Measurements from ENCODE around the gene PEDS1. TPM values are rescaled to one million over a fixed set of nuclear protein-coding genes. Genes with fewer than 3 reads are reported as not detected.

Gene PEDS1
- total RNA-seq, 1 experiment from 2014 or later = 35.6 TPM

DNA sequence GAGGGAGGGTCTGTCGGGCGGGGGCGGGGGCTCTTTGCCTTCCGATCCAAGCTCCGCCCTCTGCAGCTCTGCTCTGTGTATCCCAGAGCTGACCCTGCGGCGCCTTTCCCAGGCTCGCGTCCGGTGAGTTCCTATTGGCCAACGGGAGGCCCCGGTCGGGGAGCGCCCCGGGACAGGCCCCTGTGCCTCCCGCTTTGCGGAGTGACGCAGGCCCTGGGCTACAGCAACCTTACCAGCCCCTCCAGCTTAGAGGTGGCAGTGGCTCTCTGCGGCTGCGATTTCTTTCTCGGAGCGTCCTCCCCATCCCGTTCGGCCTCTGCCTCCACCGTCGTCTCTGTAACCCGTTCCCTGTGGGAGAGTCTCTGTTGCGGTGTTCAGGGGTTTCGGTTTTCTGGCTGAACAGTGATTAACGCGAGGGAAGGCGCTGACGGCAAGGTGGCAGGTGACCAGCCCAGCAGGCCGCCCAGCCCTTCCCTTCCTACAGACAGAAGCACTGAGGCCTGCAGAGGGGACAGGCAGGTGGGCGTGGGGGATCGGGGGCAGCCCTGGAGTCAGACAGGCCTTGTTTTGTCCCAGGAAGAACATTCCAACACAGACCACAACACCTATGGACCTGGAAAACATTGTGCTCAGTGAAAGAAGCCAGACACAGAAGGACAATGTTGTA lies 19.0 kb upstream of the PEDS1 start (continued):
- TF ChIP-seq ZNF281 (CRISPR knock-in tag; IDR thresholded peaks at IDR 0.05) (no peak), AFF4 (CRISPR knock-in tag; IDR thresholded peaks at IDR 0.05; ENCODE audit: borderline replicate concordance) (no peak), NFATC4 (CRISPR knock-in tag; IDR thresholded peaks at IDR 0.05) (no peak), SMAD3 (CRISPR knock-in tag; IDR thresholded peaks at IDR 0.05; ENCODE audit: borderline replicate concordance) (no peak), GABPB1 (CRISPR knock-in tag; IDR thresholded peaks at IDR 0.05) (peak; percentile 54; the same call in 1 of the 2 replicates), USF2 (CRISPR knock-in tag; IDR thresholded peaks at IDR 0.05) (peak; percentile 35; the same call in 1 of the 2 replicates), TEAD4 (CRISPR knock-in tag; IDR thresholded peaks at IDR 0.05) (no peak)
- TF ChIP-seq, protein P1, sequence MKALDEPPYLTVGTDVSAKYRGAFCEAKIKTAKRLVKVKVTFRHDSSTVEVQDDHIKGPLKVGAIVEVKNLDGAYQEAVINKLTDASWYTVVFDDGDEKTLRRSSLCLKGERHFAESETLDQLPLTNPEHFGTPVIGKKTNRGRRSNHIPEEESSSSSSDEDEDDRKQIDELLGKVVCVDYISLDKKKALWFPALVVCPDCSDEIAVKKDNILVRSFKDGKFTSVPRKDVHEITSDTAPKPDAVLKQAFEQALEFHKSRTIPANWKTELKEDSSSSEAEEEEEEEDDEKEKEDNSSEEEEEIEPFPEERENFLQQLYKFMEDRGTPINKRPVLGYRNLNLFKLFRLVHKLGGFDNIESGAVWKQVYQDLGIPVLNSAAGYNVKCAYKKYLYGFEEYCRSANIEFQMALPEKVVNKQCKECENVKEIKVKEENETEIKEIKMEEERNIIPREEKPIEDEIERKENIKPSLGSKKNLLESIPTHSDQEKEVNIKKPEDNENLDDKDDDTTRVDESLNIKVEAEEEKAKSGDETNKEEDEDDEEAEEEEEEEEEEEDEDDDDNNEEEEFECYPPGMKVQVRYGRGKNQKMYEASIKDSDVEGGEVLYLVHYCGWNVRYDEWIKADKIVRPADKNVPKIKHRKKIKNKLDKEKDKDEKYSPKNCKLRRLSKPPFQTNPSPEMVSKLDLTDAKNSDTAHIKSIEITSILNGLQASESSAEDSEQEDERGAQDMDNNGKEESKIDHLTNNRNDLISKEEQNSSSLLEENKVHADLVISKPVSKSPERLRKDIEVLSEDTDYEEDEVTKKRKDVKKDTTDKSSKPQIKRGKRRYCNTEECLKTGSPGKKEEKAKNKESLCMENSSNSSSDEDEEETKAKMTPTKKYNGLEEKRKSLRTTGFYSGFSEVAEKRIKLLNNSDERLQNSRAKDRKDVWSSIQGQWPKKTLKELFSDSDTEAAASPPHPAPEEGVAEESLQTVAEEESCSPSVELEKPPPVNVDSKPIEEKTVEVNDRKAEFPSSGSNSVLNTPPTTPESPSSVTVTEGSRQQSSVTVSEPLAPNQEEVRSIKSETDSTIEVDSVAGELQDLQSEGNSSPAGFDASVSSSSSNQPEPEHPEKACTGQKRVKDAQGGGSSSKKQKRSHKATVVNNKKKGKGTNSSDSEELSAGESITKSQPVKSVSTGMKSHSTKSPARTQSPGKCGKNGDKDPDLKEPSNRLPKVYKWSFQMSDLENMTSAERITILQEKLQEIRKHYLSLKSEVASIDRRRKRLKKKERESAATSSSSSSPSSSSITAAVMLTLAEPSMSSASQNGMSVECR (CRISPR knock-in tag; IDR thresholded peaks at IDR 0.05; ENCODE audit: borderline replicate concordance) = no peak
- TF ChIP-seq, protein P2, sequence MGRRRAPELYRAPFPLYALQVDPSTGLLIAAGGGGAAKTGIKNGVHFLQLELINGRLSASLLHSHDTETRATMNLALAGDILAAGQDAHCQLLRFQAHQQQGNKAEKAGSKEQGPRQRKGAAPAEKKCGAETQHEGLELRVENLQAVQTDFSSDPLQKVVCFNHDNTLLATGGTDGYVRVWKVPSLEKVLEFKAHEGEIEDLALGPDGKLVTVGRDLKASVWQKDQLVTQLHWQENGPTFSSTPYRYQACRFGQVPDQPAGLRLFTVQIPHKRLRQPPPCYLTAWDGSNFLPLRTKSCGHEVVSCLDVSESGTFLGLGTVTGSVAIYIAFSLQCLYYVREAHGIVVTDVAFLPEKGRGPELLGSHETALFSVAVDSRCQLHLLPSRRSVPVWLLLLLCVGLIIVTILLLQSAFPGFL (CRISPR knock-in tag; IDR thresholded peaks at IDR 0.05; ENCODE audit: borderline replicate concordance) = no peak

- ChIA-PET POLR2A (no interaction called here), CTCF (interaction anchor here (1.6 to 8.9 kb wide), 5 partner anchors 8 to 55 kb away, joined by 5 to 146 read pairs (median 16); partner anchors contain the start of gene PEDS1)
- Mint-ChIP-seq H3K27me3 (ENCODE audit: low read depth) (no peaks in the 10 kb centered on the region; the same call in 1 of the 2 replicates), H3K4me3 (no peak overlapping the region), H3K4me1 (peaks cover 28% of the 10 kb centered on the region), H3K27ac (0 out of 2 replicates have a peak overlapping the region, but pooled peaks have one; percentile 83), H3K36me3 (no peaks in the 10 kb centered on the region; the same call in 1 of the 2 replicates), H3K9me3 (peaks cover 4% of the 10 kb centered on the region)
- DNase-seq (ENCODE audit: low spot score) = no peak
- ATAC-seq = no peak
- TF ChIP-seq RELA (CRISPR knock-in tag; IDR thresholded peaks at IDR 0.05; ENCODE audit: borderline replicate concordance) = no peak
- no peak for TF ChIP-seq IRF2 (CRISPR knock-in tag; IDR thresholded peaks at IDR 0.05; ENCODE audit: borderline replicate concordance, low read depth)
- no peak for TF ChIP-seq ETV6 (CRISPR knock-in tag; IDR thresholded peaks at IDR 0.05)
- no peak for TF ChIP-seq NR2C2 (CRISPR knock-in tag; IDR thresholded peaks at IDR 0.05)
- TF ChIP-seq EMX1 (CRISPR knock-in tag; IDR thresholded peaks at IDR 0.05) = no peak
- TF ChIP-seq NFYB (CRISPR knock-in tag; conservative IDR thresholded peaks at IDR 0.05; ENCODE audit: low read depth) = no peak
- TF ChIP-seq NR1H2 (CRISPR knock-in tag; IDR thresholded peaks at IDR 0.05) = no peak
- no peak for TF ChIP-seq ZNF219 (CRISPR knock-in tag; IDR thresholded peaks at IDR 0.05; ENCODE audit: borderline replicate concordance)
- no peak for TF ChIP-seq MLX (CRISPR knock-in tag; IDR thresholded peaks at IDR 0.05)
- TF ChIP-seq ZMAT4 (CRISPR knock-in tag; IDR thresholded peaks at IDR 0.05) = no peak
- no peak for TF ChIP-seq ELF4 (CRISPR knock-in tag; IDR thresholded peaks at IDR 0.05; ENCODE audit: low read depth)
Measured at GRCh38 chr20:50170549-50171220, 17.2 kb upstream of the PEDS1 start.
